Measurements from ENCODE around the gene PHACTR3.
"Not testable (repeated sequence)": the region's sequence is repeated elsewhere in the genome, so short reads cannot be mapped to it uniquely, and the experiment has no call there.

PHACTR3 gene

GRCh38 chr20:59866338-59866737 is 262.0 kb downstream of the PHACTR3 start:
- no peak for DNase-seq (ENCODE audit: low read depth)

DNA sequence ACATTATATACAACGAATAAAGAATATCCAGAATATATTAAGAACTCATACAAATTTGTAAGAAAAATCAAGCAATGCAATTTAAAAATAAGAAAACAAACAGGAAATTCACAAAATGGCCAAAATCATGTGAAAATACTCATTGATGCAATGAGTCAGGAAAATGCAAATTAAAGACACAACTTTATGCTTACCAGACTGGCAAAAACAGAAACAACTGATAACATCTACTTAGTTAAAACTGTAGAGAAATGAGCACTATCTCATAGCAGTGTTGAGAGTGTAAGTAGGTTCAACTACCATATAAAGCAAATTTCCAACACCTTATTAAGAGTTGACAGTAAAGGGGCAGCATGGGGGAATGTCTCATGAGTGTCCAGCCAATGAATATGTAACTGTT is 266.8 kb downstream of the PHACTR3 start:
- DNase-seq (ENCODE audit: low read depth) = no peak

- no peak for DNase-seq (ENCODE audit: low read depth)
Observed at GRCh38 chr20:59873409-59873808, 269.1 kb downstream of the PHACTR3 start.

DNA sequence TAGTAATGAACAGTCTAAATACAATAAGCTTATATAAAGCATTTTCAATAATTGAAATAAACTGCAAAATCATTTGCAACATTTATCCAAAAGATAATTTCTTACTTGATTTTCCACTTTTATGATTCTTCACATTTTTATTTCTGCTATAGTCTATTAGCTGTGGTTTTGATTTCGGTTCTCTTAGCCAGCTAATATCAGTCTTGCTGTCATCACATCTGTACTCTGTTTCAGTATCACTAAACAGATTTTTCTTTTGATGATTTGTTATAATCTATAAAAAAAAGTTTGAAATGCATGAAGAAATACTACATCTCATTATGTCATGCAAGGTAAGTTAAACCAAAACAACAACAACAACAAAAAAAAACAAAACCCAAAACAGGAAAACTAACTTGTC is 275.9 kb downstream of the PHACTR3 start:
- DNase-seq (ENCODE audit: low read depth) = no peak

- DNase-seq (ENCODE audit: low read depth) = no peak
Observed at GRCh38 chr20:59884494-59884893, 280.2 kb downstream of the PHACTR3 start.

GRCh38 chr20:59888050-59888449 is 283.7 kb downstream of the PHACTR3 start:
- no peak for DNase-seq (ENCODE audit: low read depth)

- DNase-seq (ENCODE audit: low read depth) = not testable (repeated sequence)
Observed at GRCh38 chr20:59890035-59890434, 285.7 kb downstream of the PHACTR3 start.

DNA sequence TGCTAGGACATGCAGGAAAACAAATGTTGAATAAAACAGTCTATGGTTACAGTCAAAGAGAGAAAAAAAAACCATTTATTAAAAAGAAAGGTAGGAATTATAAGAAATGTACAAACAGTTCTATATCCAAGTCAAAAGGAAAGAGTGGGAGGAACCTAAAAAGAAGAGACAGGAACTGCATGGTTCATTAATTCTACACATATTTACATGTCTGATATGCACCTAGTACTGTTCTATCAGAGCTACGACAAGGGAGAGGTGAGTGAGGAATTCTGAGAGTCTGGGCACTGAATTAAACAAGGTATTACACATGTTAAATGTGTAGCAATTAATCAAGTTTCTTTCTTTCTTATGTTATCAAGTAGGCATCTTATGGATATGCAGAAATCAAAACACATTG is 287.2 kb downstream of the PHACTR3 start:
- DNase-seq (ENCODE audit: low read depth) = no peak

DNA sequence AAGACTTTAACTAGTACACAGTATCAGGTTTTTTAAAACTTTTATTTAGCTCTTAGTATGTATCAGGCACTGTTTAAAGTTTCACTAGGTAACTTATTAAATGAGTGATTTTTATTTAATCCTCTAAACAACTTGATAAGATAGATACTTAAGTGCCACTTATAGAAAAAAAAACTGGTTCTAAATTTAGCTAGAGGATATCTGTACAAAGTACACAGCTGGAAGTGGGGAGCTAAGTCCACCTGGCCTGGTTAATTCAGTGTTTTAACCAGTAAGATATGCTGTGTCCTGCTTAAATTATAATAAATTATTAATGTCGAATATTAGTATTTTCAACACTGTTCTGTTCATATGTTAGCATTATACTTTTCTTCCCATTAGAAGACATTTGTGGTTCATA is 291.6 kb downstream of the PHACTR3 start:
- DNase-seq (ENCODE audit: low read depth) = no peak

All from amniotic epithelial cell (primary cell).